ENCODE data around the gene PLXNA4.

Gene PLXNA4

DNA sequence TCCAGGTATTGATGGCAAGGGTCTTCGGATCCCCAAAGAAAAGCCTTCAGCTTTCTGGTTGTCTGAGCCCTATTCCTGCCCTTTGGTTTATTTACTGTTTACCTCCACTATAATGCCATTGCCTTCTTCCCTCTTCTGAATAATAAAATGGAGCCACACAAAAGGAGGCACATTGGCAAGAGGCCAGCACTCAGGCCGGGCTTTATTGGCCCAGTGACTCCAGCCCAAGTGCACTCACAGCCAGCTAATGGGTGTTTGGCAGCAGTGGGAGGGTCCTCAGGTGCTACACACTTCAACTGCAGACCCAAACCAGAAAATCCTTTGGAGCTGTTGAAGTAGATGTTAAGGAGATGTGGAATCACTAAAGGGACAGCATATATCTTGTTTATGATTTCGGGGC, 336.0 kb downstream of the PLXNA4 start:
- Histone ChIP-seq H3K9ac (ENCODE audit: low read length) (no peak overlapping the region), H3K4me2 (ENCODE audit: low read depth, low read length, poor library complexity, severe bottlenecking) (no peak overlapping the region), H3K27ac (ENCODE audit: low read depth, low read length) (no peak overlapping the region), H3F3A (ENCODE audit: insufficient read depth) (no peaks in the 10 kb centered on the region), H3K9me2 (replicated peaks; ENCODE audit: insufficient read depth, low read length) (no peaks in the 10 kb centered on the region), H2AFZ (ENCODE audit: low read depth, low read length, severe bottlenecking) (no peak overlapping the region), H3K79me2 (ENCODE audit: insufficient read depth, low read length) (no peaks in the 10 kb centered on the region), H3K9me3 (ENCODE audit: insufficient read depth, low read length) (no peaks in the 10 kb centered on the region), H3K4me3 (ENCODE audit: insufficient read depth, low read length, poor library complexity, severe bottlenecking) (no peak overlapping the region), H3K36me3 (ENCODE audit: low read length) (no peaks in the 10 kb centered on the region), H3K27me3 (ENCODE audit: low read length) (no peaks in the 10 kb centered on the region), H4K20me1 (ENCODE audit: low read depth, low read length) (no peaks in the 10 kb centered on the region)
- TF ChIP-seq, protein P1, sequence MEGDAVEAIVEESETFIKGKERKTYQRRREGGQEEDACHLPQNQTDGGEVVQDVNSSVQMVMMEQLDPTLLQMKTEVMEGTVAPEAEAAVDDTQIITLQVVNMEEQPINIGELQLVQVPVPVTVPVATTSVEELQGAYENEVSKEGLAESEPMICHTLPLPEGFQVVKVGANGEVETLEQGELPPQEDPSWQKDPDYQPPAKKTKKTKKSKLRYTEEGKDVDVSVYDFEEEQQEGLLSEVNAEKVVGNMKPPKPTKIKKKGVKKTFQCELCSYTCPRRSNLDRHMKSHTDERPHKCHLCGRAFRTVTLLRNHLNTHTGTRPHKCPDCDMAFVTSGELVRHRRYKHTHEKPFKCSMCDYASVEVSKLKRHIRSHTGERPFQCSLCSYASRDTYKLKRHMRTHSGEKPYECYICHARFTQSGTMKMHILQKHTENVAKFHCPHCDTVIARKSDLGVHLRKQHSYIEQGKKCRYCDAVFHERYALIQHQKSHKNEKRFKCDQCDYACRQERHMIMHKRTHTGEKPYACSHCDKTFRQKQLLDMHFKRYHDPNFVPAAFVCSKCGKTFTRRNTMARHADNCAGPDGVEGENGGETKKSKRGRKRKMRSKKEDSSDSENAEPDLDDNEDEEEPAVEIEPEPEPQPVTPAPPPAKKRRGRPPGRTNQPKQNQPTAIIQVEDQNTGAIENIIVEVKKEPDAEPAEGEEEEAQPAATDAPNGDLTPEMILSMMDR (IDR thresholded peaks at IDR 0.05; ENCODE audit: insufficient read depth, low read length, poor library complexity, severe bottlenecking): no peak
- no peak for TF ChIP-seq EZH2phosphoT487 (conservative IDR thresholded peaks at IDR 0.05; ENCODE audit: low read length)

DNA sequence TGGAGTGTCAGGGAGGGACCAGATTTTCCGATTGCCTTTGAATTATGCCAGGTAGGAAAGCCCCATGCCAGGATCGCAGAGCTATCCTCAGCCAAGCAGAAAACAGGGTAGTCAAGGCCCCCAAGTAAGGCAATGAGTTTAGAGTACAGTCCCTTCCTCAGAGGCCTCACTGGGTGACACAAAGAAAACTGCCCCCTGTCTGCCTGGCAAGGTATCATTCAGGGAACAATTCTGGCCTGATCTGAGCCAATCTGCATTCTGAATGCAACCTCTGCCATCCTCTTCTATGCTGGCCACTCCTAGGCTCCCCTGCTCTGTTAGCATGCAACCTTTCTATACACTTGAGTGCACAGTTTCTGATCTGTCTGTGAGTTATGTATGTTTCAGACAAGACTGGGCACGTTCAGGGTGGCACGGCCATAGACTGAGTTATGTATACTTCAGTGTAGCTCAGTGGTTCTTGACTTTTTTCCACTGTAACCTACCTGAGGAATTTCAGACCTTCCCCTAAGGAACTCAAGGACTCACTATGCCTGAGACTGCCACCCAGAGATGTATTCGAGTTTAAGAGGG, 336.8 kb downstream of the PLXNA4 start:
- Histone ChIP-seq H3K36me3 (ENCODE audit: low read length) (no peaks in the 10 kb centered on the region), H4K20me1 (ENCODE audit: low read depth, low read length) (no peaks in the 10 kb centered on the region), H3K9ac (ENCODE audit: low read length) (no peak overlapping the region), H3K79me2 (ENCODE audit: insufficient read depth, low read length) (no peaks in the 10 kb centered on the region), H3K9me3 (ENCODE audit: insufficient read depth, low read length) (no peaks in the 10 kb centered on the region), H3K9me2 (replicated peaks; ENCODE audit: insufficient read depth, low read length) (no peaks in the 10 kb centered on the region), H3K4me3 (ENCODE audit: insufficient read depth, low read length, poor library complexity, severe bottlenecking) (no peak overlapping the region), H3K4me2 (ENCODE audit: low read depth, low read length, poor library complexity, severe bottlenecking) (no peak overlapping the region), H3K27ac (ENCODE audit: low read depth, low read length) (no peak overlapping the region), H3K27me3 (ENCODE audit: low read length) (no peaks in the 10 kb centered on the region), H3F3A (ENCODE audit: insufficient read depth) (no peaks in the 10 kb centered on the region), H2AFZ (ENCODE audit: low read depth, low read length, severe bottlenecking) (no peak overlapping the region)
- TF ChIP-seq, protein P1 (IDR thresholded peaks at IDR 0.05; ENCODE audit: insufficient read depth, low read length, poor library complexity, severe bottlenecking): no peak
- TF ChIP-seq EZH2phosphoT487 (conservative IDR thresholded peaks at IDR 0.05; ENCODE audit: low read length): no peak

DNA sequence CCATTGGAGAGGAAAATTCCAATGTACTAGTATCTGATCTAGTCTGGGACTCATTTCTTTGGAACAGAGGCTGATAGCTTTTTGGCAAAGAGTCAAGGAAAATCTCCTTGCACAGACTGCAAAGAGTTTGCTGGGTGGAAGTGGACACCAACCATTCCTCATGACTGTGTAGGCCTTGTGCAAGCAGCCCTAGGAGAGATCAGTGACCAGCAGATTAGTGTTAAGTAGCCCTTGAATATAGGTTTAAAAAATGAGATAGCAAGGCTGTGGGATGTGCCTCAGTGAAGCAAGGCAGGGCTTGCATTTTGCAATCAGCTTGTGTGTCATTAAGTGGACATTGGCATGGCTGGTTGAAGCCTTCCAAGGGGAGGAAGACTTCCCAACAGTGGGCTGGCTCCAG, 341.6 kb downstream of the PLXNA4 start:
- no peaks in the 10 kb centered on the region for H4K20me1 ChIP-seq (ENCODE audit: low read depth, low read length)
- TF ChIP-seq, protein P1 (IDR thresholded peaks at IDR 0.05; ENCODE audit: insufficient read depth, low read length, poor library complexity, severe bottlenecking): no peak
- no peak for TF ChIP-seq EZH2phosphoT487 (conservative IDR thresholded peaks at IDR 0.05; ENCODE audit: low read length)
- no peak overlapping the region for H3K4me3 ChIP-seq (ENCODE audit: insufficient read depth, low read length, poor library complexity, severe bottlenecking)
- H2AFZ ChIP-seq (ENCODE audit: low read depth, low read length, severe bottlenecking): no peak overlapping the region
- H3K4me2 ChIP-seq (ENCODE audit: low read depth, low read length, poor library complexity, severe bottlenecking): no peak overlapping the region
- no peaks in the 10 kb centered on the region for H3K79me2 ChIP-seq (ENCODE audit: insufficient read depth, low read length)
- no peaks in the 10 kb centered on the region for H3F3A ChIP-seq (ENCODE audit: insufficient read depth)
- H3K36me3 ChIP-seq (ENCODE audit: low read length): no peaks in the 10 kb centered on the region
- H3K9me3 ChIP-seq (ENCODE audit: insufficient read depth, low read length): no peaks in the 10 kb centered on the region
- H3K9ac ChIP-seq (ENCODE audit: low read length): no peak overlapping the region
- H3K9me2 ChIP-seq (replicated peaks; ENCODE audit: insufficient read depth, low read length): no peaks in the 10 kb centered on the region
- H3K27ac ChIP-seq (ENCODE audit: low read depth, low read length): no peak overlapping the region
- H3K27me3 ChIP-seq (ENCODE audit: low read length): no peaks in the 10 kb centered on the region
